ENCODE results near the gene SP6. TPM values are rescaled to one million over a fixed set of nuclear protein-coding genes. Genes with fewer than 3 reads are reported as not detected.
A peak's percentile ranks its signal among the peaks of the same experiment; 100 is the strongest.

SP6 gene
- total RNA-seq, 2 experiments from 2014 or later = 0.10 to 0.12 TPM

- POLR2A ChIA-PET = interaction anchor here (1.0 kb wide), 1 partner anchor 49 kb away, joined by 3 read pairs; the partner anchor contains the start of gene SCRN2
- Mint-ChIP-seq H3K4me1 (ENCODE audit: low read depth) (peaks cover 17% of the 10 kb centered on the region), H3K27me3 (no peaks in the 10 kb centered on the region), H3K36me3 (no peaks in the 10 kb centered on the region), H3K9me3 (no peaks in the 10 kb centered on the region), H3K4me3 (no peak overlapping the region), H3K27ac (no peak overlapping the region)
- peak; percentile 94 for DNase-seq
- CTCF ChIA-PET = interaction anchor here (0.5 to 15.7 kb wide), 31 partner anchors 8 to 649 kb away, joined by 3 to 672 read pairs (median 4); partner anchors contain the start of genes CDK5RAP3, LRRC46, MRPL10 and OSBPL7
- intact Hi-C loops (cut with micrococcal nuclease) = loop anchor here (1.0 kb wide), 1 partner anchor 49 kb away; the partner anchor contains the start of gene SCRN2
These were observed 39.0 kb upstream of the SP6 start for GRCh38 chr17:47889734-47890529.

- POLR2A ChIA-PET = interaction anchor here (0.7 kb wide), 1 partner anchor 46 kb away, joined by 4 read pairs; no protein-coding TSS in a partner anchor
- no peaks in the 10 kb centered on the region for H3K9me3 Mint-ChIP-seq
- intact Hi-C loops (cut with micrococcal nuclease) = no loop called here
- H3K27ac Mint-ChIP-seq = no peak overlapping the region
- H3K4me3 Mint-ChIP-seq = no peak overlapping the region
- no peaks in the 10 kb centered on the region for H3K27me3 Mint-ChIP-seq
- peaks cover 17% of the 10 kb centered on the region for H3K4me1 Mint-ChIP-seq (ENCODE audit: low read depth)
- CTCF ChIA-PET = interaction anchor here (0.7 to 15.7 kb wide), 5 partner anchors 17 to 105 kb away, joined by 3 to 672 read pairs (median 5); partner anchors contain the start of genes SCRN2 and SP6
- no peak for DNase-seq
- no peaks in the 10 kb centered on the region for H3K36me3 Mint-ChIP-seq
These were observed 37.3 kb upstream of the SP6 start for GRCh38 chr17:47888293-47888692.

GRCh38 chr17:47884905-47885730, 34.2 kb upstream of the SP6 start:
- H3K4me3 Mint-ChIP-seq = no peak overlapping the region
- H3K27me3 Mint-ChIP-seq = peaks cover under 1% of the 10 kb centered on the region
- H3K4me1 Mint-ChIP-seq (ENCODE audit: low read depth) = peaks cover 25% of the 10 kb centered on the region
- no peaks in the 10 kb centered on the region for H3K36me3 Mint-ChIP-seq
- no peak for DNase-seq
- H3K27ac Mint-ChIP-seq = no peak overlapping the region
- intact Hi-C loops (cut with micrococcal nuclease) = no loop called here
- ChIA-PET CTCF (interaction anchor here (0.6 to 15.7 kb wide), 6 partner anchors 8 to 154 kb away, joined by 3 to 672 read pairs (median 3); partner anchors contain the start of genes OSBPL7, SCRN2 and SP6), POLR2A (interaction anchor here (0.6 kb wide), 1 partner anchor 135 kb away, joined by 3 read pairs; no protein-coding TSS in a partner anchor)
- H3K9me3 Mint-ChIP-seq = no peaks in the 10 kb centered on the region

- H3K27me3 Mint-ChIP-seq = peaks cover 1% of the 10 kb centered on the region
- no peaks in the 10 kb centered on the region for H3K9me3 Mint-ChIP-seq
- intact Hi-C loops (cut with micrococcal nuclease) = no loop called here
- no peaks in the 10 kb centered on the region for H3K36me3 Mint-ChIP-seq
- H3K4me3 Mint-ChIP-seq = no peak overlapping the region
- DNase-seq = no peak
- H3K27ac Mint-ChIP-seq = no peak overlapping the region
- POLR2A ChIA-PET = no interaction called here
- CTCF ChIA-PET = interaction anchor here (1.1 to 15.7 kb wide), 5 partner anchors 8 to 153 kb away, joined by 3 to 672 read pairs (median 3); partner anchors contain the start of genes OSBPL7, SCRN2 and SP6
- peaks cover 25% of the 10 kb centered on the region for H3K4me1 Mint-ChIP-seq (ENCODE audit: low read depth)
These were observed 33.4 kb upstream of the SP6 start for GRCh38 chr17:47884427-47884740.

DNA sequence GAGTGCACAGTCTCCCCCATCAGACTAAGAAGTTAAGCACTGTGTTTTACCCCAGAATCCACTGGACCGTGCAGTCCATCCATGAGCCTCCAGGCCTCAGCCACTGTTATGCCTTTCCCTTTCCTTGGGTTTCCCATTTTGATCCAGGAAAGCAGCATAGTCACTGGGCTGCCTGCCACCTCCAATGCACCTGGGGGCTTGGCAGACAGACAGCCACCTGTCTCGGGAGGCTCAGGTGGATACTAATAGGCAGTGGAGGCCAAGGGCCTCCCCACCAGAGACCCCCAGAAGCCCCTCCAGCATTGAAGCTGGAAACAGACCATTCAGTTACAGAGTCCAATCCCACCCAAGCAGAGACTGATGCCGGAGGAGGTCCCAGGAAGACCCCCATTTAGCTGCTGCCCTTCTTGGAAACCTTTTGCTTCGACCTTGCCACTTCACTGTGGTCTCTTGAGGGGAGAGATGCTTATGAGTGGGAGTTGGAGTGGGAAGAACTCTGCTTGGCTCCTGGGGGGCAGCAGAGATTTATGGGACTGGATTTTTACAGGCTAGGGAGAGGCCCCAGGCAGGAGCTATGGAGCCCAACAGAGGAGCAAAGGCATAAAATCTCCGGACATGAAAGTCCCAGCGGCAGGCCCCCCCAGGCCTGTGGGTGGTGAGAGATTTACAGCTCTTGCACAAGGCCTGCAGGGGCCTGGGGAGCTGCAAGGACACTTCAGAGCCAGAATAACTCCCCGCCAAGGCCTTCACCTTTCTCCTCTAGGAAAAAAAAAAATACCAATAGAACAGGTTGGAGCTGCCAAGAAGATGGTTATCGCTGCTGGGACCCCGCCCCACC, 32.8 kb upstream of the SP6 start:
- Mint-ChIP-seq H3K27ac (no peak overlapping the region), H3K9me3 (no peaks in the 10 kb centered on the region)
- intact Hi-C loops (cut with micrococcal nuclease) = no loop called here

GRCh38 chr17:47882695-47883588, 32.0 kb upstream of the SP6 start:
- no peak overlapping the region for H3K4me3 Mint-ChIP-seq
- peaks cover 29% of the 10 kb centered on the region for H3K4me1 Mint-ChIP-seq (ENCODE audit: low read depth)
- H3K9me3 Mint-ChIP-seq = no peaks in the 10 kb centered on the region
- H3K27ac Mint-ChIP-seq = no peak overlapping the region
- ChIA-PET CTCF (interaction anchor here (0.7 to 15.7 kb wide), 3 partner anchors 14 to 87 kb away, joined by 3 to 672 read pairs (median 3); partner anchors contain the start of genes SCRN2 and SP6), POLR2A (no interaction called here)
- H3K36me3 Mint-ChIP-seq = no peaks in the 10 kb centered on the region
- DNase-seq = no peak
- intact Hi-C loops (cut with micrococcal nuclease) = no loop called here
- H3K27me3 Mint-ChIP-seq = peaks cover 8% of the 10 kb centered on the region

More for the DNA sequence above, 32.8 kb upstream of the SP6 start:
- no peaks in the 10 kb centered on the region for H3K36me3 Mint-ChIP-seq
- no peak overlapping the region for H3K4me3 Mint-ChIP-seq
- peaks cover 5% of the 10 kb centered on the region for H3K27me3 Mint-ChIP-seq
- POLR2A ChIA-PET = no interaction called here
- CTCF ChIA-PET = interaction anchor here (1.1 to 15.7 kb wide), 5 partner anchors 9 to 152 kb away, joined by 3 to 672 read pairs (median 3); partner anchors contain the start of genes OSBPL7, SCRN2 and SP6
- peaks cover 29% of the 10 kb centered on the region for H3K4me1 Mint-ChIP-seq (ENCODE audit: low read depth)
- no peak for DNase-seq

DNA sequence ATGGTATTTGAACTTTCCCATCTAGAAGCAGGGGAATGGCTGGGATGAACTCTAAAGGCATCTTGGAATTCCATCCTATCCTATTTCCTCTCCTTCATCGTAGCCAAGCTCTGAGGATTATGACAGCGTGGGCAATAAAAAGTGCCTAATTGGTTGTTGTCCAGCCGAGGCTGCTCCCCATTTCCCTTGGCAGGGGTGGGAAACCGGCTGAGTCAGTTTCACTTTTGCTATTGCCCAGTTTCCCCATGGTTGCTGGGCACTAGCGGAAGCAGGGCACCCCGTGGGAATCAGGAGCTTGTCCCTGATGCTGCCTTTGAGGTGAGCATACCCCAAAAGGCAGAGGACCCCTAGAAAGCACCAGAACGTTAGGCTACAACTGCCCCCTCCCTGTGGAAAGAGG, 31.3 kb upstream of the SP6 start:
- DNase-seq = no peak
- intact Hi-C loops (cut with micrococcal nuclease) = no loop called here
- Mint-ChIP-seq H3K4me3 (no peak overlapping the region), H3K27me3 (peaks cover 8% of the 10 kb centered on the region), H3K27ac (no peak overlapping the region), H3K4me1 (ENCODE audit: low read depth) (peaks cover 29% of the 10 kb centered on the region), H3K9me3 (no peaks in the 10 kb centered on the region), H3K36me3 (no peaks in the 10 kb centered on the region)
- ChIA-PET CTCF (interaction anchor here (0.7 to 15.7 kb wide), 4 partner anchors 8 to 88 kb away, joined by 3 to 672 read pairs (median 4); partner anchors contain the start of genes SCRN2 and SP6), POLR2A (no interaction called here)

DNA sequence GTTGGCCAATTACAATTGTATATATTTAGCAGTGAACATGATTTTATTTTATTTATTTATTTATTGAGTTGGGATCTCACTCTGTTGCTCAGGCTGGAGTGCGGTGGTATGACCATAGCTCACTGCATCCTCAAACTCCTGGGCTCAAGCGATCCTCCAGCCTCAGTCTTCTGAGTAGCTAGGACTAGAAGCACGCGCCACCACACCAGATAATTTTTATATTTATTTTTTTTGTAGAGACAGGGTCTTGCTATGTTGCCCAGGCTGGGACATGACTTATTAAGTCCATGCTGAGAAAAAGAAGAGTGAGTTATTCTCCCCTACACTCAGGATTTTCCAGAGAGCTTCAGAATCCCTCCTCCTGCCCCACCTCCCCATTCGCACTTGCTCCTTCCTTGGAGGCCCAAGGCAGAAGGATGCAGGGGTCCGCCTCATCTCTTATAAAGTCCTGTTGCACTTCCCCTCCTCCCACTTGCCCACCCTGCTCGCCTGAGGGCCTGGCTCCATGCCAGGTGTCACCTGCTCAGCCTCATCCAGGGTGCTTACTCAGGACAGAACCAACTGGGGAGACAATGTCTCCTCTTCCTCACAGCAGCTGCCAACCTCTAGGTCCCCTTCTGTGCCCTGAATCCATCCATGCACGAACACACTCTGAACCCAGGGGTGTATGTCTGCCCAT, 29.0 kb upstream of the SP6 start:
- Mint-ChIP-seq H3K4me3 (no peak overlapping the region), H3K36me3 (no peaks in the 10 kb centered on the region), H3K27me3 (peaks cover 16% of the 10 kb centered on the region), H3K4me1 (ENCODE audit: low read depth) (peaks cover 20% of the 10 kb centered on the region), H3K9me3 (no peaks in the 10 kb centered on the region), H3K27ac (no peak overlapping the region)
- CTCF ChIA-PET = interaction anchor here (0.8 to 2.1 kb wide), 4 partner anchors 9 to 39 kb away, joined by 3 to 10 read pairs (median 5); partner anchors contain the start of gene SCRN2
- DNase-seq = no peak
- POLR2A ChIA-PET = interaction anchor here (1.0 kb wide), 1 partner anchor 16 kb away, joined by 3 read pairs; no protein-coding TSS in a partner anchor
- intact Hi-C loops (cut with micrococcal nuclease) = no loop called here

DNA sequence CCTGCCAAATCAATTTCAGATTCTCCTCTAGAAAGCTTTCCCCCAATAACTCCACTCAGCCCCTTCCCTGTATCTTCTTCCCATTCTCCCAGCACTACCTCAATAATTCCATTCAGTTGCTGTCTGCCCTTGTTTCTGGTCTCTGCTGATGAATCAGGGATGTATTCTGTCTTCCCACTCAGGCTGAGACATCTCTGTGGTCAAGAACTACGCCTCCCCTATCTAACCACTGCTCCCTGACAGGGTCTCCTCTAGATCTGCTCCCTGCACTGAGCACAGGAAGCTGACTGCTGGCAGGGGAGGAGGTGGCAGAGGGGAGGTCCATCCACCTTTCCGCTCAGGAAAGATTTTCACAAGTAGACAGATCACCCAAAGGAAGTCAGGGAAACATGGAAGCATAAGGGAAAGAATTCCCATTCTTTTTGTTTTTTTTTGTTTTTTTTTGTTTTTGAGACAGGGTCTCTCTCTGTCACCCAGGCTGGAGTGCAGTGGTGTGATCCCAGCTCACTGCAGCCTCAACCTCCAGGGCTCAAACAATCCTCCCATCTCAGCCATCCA, 28.1 kb upstream of the SP6 start:
- Mint-ChIP-seq H3K4me3 (no peak overlapping the region), H3K4me1 (ENCODE audit: low read depth) (peaks cover 15% of the 10 kb centered on the region), H3K36me3 (no peaks in the 10 kb centered on the region), H3K27ac (no peak overlapping the region), H3K9me3 (no peaks in the 10 kb centered on the region), H3K27me3 (peaks cover 18% of the 10 kb centered on the region)
- intact Hi-C loops (cut with micrococcal nuclease) = no loop called here
- CTCF ChIA-PET = interaction anchor here (0.8 to 2.1 kb wide), 4 partner anchors 10 to 38 kb away, joined by 3 to 10 read pairs (median 5); partner anchors contain the start of gene SCRN2
- POLR2A ChIA-PET = interaction anchor here (1.0 kb wide), 1 partner anchor 16 kb away, joined by 3 read pairs; no protein-coding TSS in a partner anchor
- DNase-seq = peak; percentile 25

All from activated CD4-positive, alpha-beta memory T cell treated with anti-CD3 and anti-CD28 coated beads for 36 hours (primary cell).